Fibroblast of pulmonary artery (primary cell): ENCODE measurements around the gene ERICH6.

Experiments
- DNase-seq: peaks from one replicate; pipeline ENCODE4 v3.0.0-alpha.2; 2010; ENCODE audit warnings: low read depth
- H3K4me3 ChIP-seq: replicated peaks from 2 replicates; pipeline ENCODE4 v1.5.1; 2011; ENCODE audit warnings: low read depth, mild to moderate bottlenecking, control low read depth, low read length, moderate library complexity
- CTCF ChIP-seq: IDR thresholded peaks from 2 replicates; pipeline ENCODE4 v1.5.1; 2011; ENCODE audit warnings: mild to moderate bottlenecking, control low read depth, low read length, inconsistent platforms; ENCODE audit errors: missing control alignments

Gene ERICH6

GRCh38 chr3:150745832-150746231, 42.1 kb upstream of the ERICH6 start:
- DNase-seq: no peak
- H3K4me3 ChIP-seq: no peak overlapping the region
- TF ChIP-seq CTCF: no peak

- no peak for DNase-seq
- no peak overlapping the region for H3K4me3 ChIP-seq
- no peak for TF ChIP-seq CTCF
Observed at GRCh38 chr3:150744919-150745211, 41.1 kb upstream of the ERICH6 start.

GRCh38 chr3:150744041-150744918, 40.6 kb upstream of the ERICH6 start:
- no peak for TF ChIP-seq CTCF
- no peak for DNase-seq
- H3K4me3 ChIP-seq: no peak overlapping the region

GRCh38 chr3:150743508-150743907, 39.8 kb upstream of the ERICH6 start:
- TF ChIP-seq CTCF: no peak
- DNase-seq: peak; percentile 30
- no peak overlapping the region for H3K4me3 ChIP-seq

GRCh38 chr3:150742679-150743078, 39.0 kb upstream of the ERICH6 start:
- DNase-seq: no peak
- no peak for TF ChIP-seq CTCF
- no peak overlapping the region for H3K4me3 ChIP-seq

- TF ChIP-seq CTCF: no peak
- no peak for DNase-seq
- H3K4me3 ChIP-seq: no peak overlapping the region
Observed at GRCh38 chr3:150742141-150742523, 38.4 kb upstream of the ERICH6 start.
